Nephron (organoid): Measurements from ENCODE around the gene BET1L.
"Not testable (repeated sequence)": the region's sequence is repeated elsewhere in the genome, so short reads cannot be mapped to it uniquely, and the experiment has no call there.

Source experiments
- H3K27ac Mint-ChIP-seq, 3 experiments: 2 replicates each; pipeline ENCODE4 v1.8.0; 2020; ENCODE audit warnings: mixed read lengths in 3 of 3, mild to moderate bottlenecking in 2 of 3, moderate library complexity in 1 of 3
- H3K27me3 Mint-ChIP-seq: 2 replicates; pipeline ENCODE4 v1.8.0; 2021; ENCODE audit warnings: low read depth, mild to moderate bottlenecking, moderate library complexity, mixed read lengths
- H3K36me3 Mint-ChIP-seq: 2 replicates; pipeline ENCODE4 v1.8.0; 2020; ENCODE audit warnings: low read depth, mixed read lengths
- H3K4me1 Mint-ChIP-seq: 2 replicates; pipeline ENCODE4 v1.8.0; 2020; ENCODE audit warnings: mixed read lengths
- H3K4me3 Mint-ChIP-seq, 3 experiments: 2 replicates each; pipeline ENCODE4 v1.8.0; 2020; ENCODE audit warnings: mild to moderate bottlenecking in 3 of 3, mixed read lengths in 3 of 3, moderate library complexity in 2 of 3
- H3K9me3 Mint-ChIP-seq: 2 replicates; pipeline ENCODE4 v1.8.0; 2020; ENCODE audit warnings: mixed read lengths
- TF ChIP-seq, protein P1 (sequence below), 3 experiments: fragments of 200-600 bp; sonication (generic); IDR thresholded peaks; one replicate each; pipeline ENCODE4 v1.5.0; 2021; ENCODE audit warnings: antibody characterized with exemption in 3 of 3; ENCODE audit not compliant: unreplicated experiment in 3 of 3

BET1L gene

GRCh38 chr11:199004-199581 is 8.1 kb downstream of the BET1L start:
- H3K4me1 Mint-ChIP-seq = peaks cover 12% of the 10 kb centered on the region
- TF ChIP-seq, protein P1, sequence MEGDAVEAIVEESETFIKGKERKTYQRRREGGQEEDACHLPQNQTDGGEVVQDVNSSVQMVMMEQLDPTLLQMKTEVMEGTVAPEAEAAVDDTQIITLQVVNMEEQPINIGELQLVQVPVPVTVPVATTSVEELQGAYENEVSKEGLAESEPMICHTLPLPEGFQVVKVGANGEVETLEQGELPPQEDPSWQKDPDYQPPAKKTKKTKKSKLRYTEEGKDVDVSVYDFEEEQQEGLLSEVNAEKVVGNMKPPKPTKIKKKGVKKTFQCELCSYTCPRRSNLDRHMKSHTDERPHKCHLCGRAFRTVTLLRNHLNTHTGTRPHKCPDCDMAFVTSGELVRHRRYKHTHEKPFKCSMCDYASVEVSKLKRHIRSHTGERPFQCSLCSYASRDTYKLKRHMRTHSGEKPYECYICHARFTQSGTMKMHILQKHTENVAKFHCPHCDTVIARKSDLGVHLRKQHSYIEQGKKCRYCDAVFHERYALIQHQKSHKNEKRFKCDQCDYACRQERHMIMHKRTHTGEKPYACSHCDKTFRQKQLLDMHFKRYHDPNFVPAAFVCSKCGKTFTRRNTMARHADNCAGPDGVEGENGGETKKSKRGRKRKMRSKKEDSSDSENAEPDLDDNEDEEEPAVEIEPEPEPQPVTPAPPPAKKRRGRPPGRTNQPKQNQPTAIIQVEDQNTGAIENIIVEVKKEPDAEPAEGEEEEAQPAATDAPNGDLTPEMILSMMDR (IDR thresholded peaks at IDR 0.05; ENCODE audit: unreplicated experiment in 3 of 3) = no peak
- H3K36me3 Mint-ChIP-seq = peaks cover 18% of the 10 kb centered on the region
- H3K27me3 Mint-ChIP-seq = no peaks in the 10 kb centered on the region
- H3K9me3 Mint-ChIP-seq = no peaks in the 10 kb centered on the region
- H3K4me3 Mint-ChIP-seq = no peak overlapping the region
- H3K27ac Mint-ChIP-seq = no peak overlapping the region

GRCh38 chr11:198236-198806 is 8.9 kb downstream of the BET1L start:
- Mint-ChIP-seq H3K4me3 (no peak overlapping the region), H3K36me3 (peaks cover 14% of the 10 kb centered on the region), H3K4me1 (peaks cover 5% of the 10 kb centered on the region), H3K9me3 (no peaks in the 10 kb centered on the region), H3K27me3 (no peaks in the 10 kb centered on the region), H3K27ac (no peak overlapping the region)
- TF ChIP-seq, protein P1 (IDR thresholded peaks at IDR 0.05; ENCODE audit: unreplicated experiment in 3 of 3) = no peak

GRCh38 chr11:197741-198235 is 9.4 kb downstream of the BET1L start:
- no peaks in the 10 kb centered on the region for H3K9me3 Mint-ChIP-seq
- peaks cover 8% of the 10 kb centered on the region for H3K36me3 Mint-ChIP-seq
- no peaks in the 10 kb centered on the region for H3K27me3 Mint-ChIP-seq
- no peaks in the 10 kb centered on the region for H3K4me1 Mint-ChIP-seq
- H3K4me3 Mint-ChIP-seq = no peak overlapping the region
- H3K27ac Mint-ChIP-seq = no peak overlapping the region
- TF ChIP-seq, protein P1 (IDR thresholded peaks at IDR 0.05; ENCODE audit: unreplicated experiment in 3 of 3) = no peak

GRCh38 chr11:196786-197731 is 10.1 kb downstream of the BET1L start:
- H3K4me1 Mint-ChIP-seq = no peaks in the 10 kb centered on the region
- TF ChIP-seq, protein P1 (IDR thresholded peaks at IDR 0.05; ENCODE audit: unreplicated experiment in 3 of 3) = no peak
- no peak overlapping the region for H3K4me3 Mint-ChIP-seq
- H3K36me3 Mint-ChIP-seq = peaks cover 4% of the 10 kb centered on the region
- H3K27ac Mint-ChIP-seq = no peak overlapping the region
- H3K9me3 Mint-ChIP-seq = no peaks in the 10 kb centered on the region
- no peaks in the 10 kb centered on the region for H3K27me3 Mint-ChIP-seq

DNA sequence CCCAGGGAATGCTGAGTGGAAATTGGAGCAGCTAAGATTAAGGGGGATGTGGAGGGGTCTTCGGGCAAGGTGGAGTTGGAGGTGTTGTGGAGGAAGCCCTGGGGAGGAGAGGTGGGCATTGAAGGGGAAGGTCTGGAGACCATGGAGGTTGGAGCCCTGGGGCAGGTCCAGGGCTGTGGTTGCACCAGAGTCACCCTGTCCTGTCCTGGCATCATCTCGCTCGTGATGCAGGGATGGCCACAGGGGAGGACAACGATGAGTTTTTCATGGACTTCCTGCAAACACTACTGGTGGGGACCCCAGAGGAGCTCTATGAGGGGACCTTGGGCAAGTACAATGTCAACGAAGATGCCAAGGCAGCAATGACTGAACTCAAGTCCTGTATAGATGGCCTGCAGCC is 13.7 kb downstream of the BET1L start:
- not testable (repeated sequence) for H3K4me3 Mint-ChIP-seq, H3K4me1 Mint-ChIP-seq, H3K9me3 Mint-ChIP-seq, H3K36me3 Mint-ChIP-seq, H3K27me3 Mint-ChIP-seq, H3K27ac Mint-ChIP-seq

GRCh38 chr11:192674-193128 is 14.5 kb downstream of the BET1L start, which contains the start of gene SCGB1C1:
Gene SCGB1C1, plus strand, starts transcription at chr11:193078. Its CDS starts 22 bp downstream, at chr11:193100.
- not testable (repeated sequence) for H3K9me3 Mint-ChIP-seq, H3K27me3 Mint-ChIP-seq, H3K4me3 Mint-ChIP-seq, H3K4me1 Mint-ChIP-seq, H3K36me3 Mint-ChIP-seq, H3K27ac Mint-ChIP-seq
